Activated T-helper 1 cell treated with anti-CD3 and anti-CD28 coated beads, Interleukin-2, amount 50 U/mL, for 16 hours (primary cell): ENCODE data around the gene SLC39A5.
"Not testable (repeated sequence)": the region's sequence is repeated elsewhere in the genome, so short reads cannot be mapped to it uniquely, and the experiment has no call there.

ENCODE experiments used
- DNase-seq, 2 donors: peaks; one replicate each; pipeline ENCODE4 v3.0.0-alpha.2; 2020; ENCODE audit warnings: low read depth in 1 of 2, low spot score in 1 of 2

Gene SLC39A5

GRCh38 chr12:56272468-56272867 lies 42.6 kb downstream of the SLC39A5 start:
- DNase-seq, result not testable (repeated sequence)

GRCh38 chr12:56274299-56274698 lies 44.4 kb downstream of the SLC39A5 start:
- no peak for DNase-seq

- no peak for DNase-seq
Observed at GRCh38 chr12:56278905-56279304, 49.1 kb downstream of the SLC39A5 start.

GRCh38 chr12:56280849-56281248 lies 51.0 kb downstream of the SLC39A5 start:
- DNase-seq, result no peak

- no peak for DNase-seq
Observed at GRCh38 chr12:56282030-56282429, 52.2 kb downstream of the SLC39A5 start.

GRCh38 chr12:56282579-56282978 lies 52.7 kb downstream of the SLC39A5 start:
- no peak for DNase-seq

- DNase-seq, result not testable (repeated sequence)
Observed at GRCh38 chr12:56284263-56284662, 54.4 kb downstream of the SLC39A5 start.

GRCh38 chr12:56286044-56286830 lies 56.4 kb downstream of the SLC39A5 start:
- no peak for DNase-seq
